Panc1 (cell line): ENCODE data around the gene DCAF6. TPM values are rescaled to one million over a fixed set of nuclear protein-coding genes. Genes with fewer than 3 reads are reported as not detected.

ENCODE experiments used
- ATAC-seq: fragments of 200-7000 bp; cut with Tn5 transposase; 2 replicates; pipeline ENCODE4 v1.9.1; 2020; ENCODE audit warnings: mild to moderate bottlenecking, moderate library complexity
- BruUV-seq: library from RNA; stranded (reverse); fragments of 400-500 nt; replicated peaks from 2 replicates; lab custom pipeline; 2021; lab: Mats Ljungman, UMichigan
- CTCF ChIA-PET: fragments of 300-600 bp; sonication (Branson Sonifier 250); formaldehyde crosslinking; loops from one replicate; lab custom pipeline; 2022; ENCODE audit warnings: antibody characterized with exemption; lab: Charles Lee
- POLR2A ChIA-PET: fragments of 300-600 bp; sonication (Branson Sonifier 250); formaldehyde crosslinking; loops from one replicate; lab custom pipeline; 2022; ENCODE audit warnings: antibody characterized with exemption; lab: Charles Lee
- DNase-seq: peaks from one replicate; pipeline ENCODE4 v3.0.0-alpha.2; 2010; ENCODE audit warnings: low read depth, low spot score
- H3K27ac ChIP-seq: 2 replicates; pipeline ENCODE4 v1.5.1; 2011; ENCODE audit warnings: mild to moderate bottlenecking, low read length, inconsistent platforms
- H3K27me3 ChIP-seq: fragments of 200-500 bp; sonication (Bioruptor generic); 2 replicates; pipeline ENCODE4 v1.6.0; 2014; ENCODE audit warnings: low read length, inconsistent platforms; ENCODE audit not compliant: control insufficient read depth, insufficient read depth
- H3K36me3 ChIP-seq: fragments of 200-500 bp; sonication (Bioruptor generic); 2 replicates; pipeline ENCODE4 v1.5.1; 2014; ENCODE audit warnings: inconsistent platforms, mild to moderate bottlenecking, low read length, moderate library complexity; ENCODE audit not compliant: control insufficient read depth, insufficient read depth
- H3K4me1 ChIP-seq: 2 replicates; pipeline ENCODE4 v1.5.1; 2011; ENCODE audit warnings: inconsistent platforms, mild to moderate bottlenecking, low read length, moderate library complexity; ENCODE audit not compliant: control insufficient read depth, insufficient read depth
- H3K4me3 ChIP-seq, 2 experiments: 2 replicates each; pipeline ENCODE4 v1.5.1; 2011 to 2012; ENCODE audit warnings: low read depth in 2 of 2, low read length in 2 of 2, mild to moderate bottlenecking in 2 of 2, inconsistent platforms in 1 of 2, moderate library complexity in 1 of 2
- H3K9me3 ChIP-seq: fragments of 200-500 bp; sonication (Bioruptor generic); 2 replicates; pipeline ENCODE4 v1.5.1; 2014; ENCODE audit warnings: low read depth, mild to moderate bottlenecking, inconsistent platforms, low read length, moderate library complexity; ENCODE audit not compliant: control insufficient read depth, insufficient read depth
- CTCF ChIP-seq: fragments of 450-650 bp; IDR thresholded peaks from 2 replicates; pipeline ENCODE4 v1.5.1; 2017; ENCODE audit warnings: mild to moderate bottlenecking
- POLR2AphosphoS5 ChIP-seq: IDR thresholded peaks from 2 replicates; pipeline ENCODE4 v1.6.1; 2012; ENCODE audit warnings: mild to moderate bottlenecking, low read depth, low read length, moderate library complexity
- SIN3A ChIP-seq: IDR thresholded peaks from 2 replicates; pipeline ENCODE4 v1.6.1; 2012; ENCODE audit warnings: low read depth, mild to moderate bottlenecking, low read length, moderate library complexity, borderline replicate concordance; ENCODE audit not compliant: insufficient read depth
- TCF7L2 ChIP-seq: IDR thresholded peaks from 2 replicates; pipeline ENCODE4 v1.6.1; 2011; ENCODE audit warnings: mild to moderate bottlenecking, low read depth, low read length, inconsistent platforms
- in situ Hi-C: cut with HindIII; loops from 2 replicates; pipeline ENCODE4 v1.10.0; 2016; ENCODE audit warnings: low sequenced_read_pairs, low pct_unique_long_range_greater_than_20kb
- intact Hi-C: fragments of 100-400 bp; cut with micrococcal nuclease; formaldehyde crosslinking; loops from one replicate; pipeline ENCODE4 v1.10.0; 2022; ENCODE audit not compliant: unreplicated experiment
- total RNA-seq: library from RNA; stranded (reverse); gene quantifications from one replicate; pipeline ENCODE4 v1.2.1, GENCODE V29; 2021; ENCODE audit not compliant: unreplicated experiment
- TF ChIP-seq, protein P1 (sequence below), 2 experiments: IDR thresholded peaks; 2 replicates each; pipeline ENCODE4 v1.6.1; 2011 to 2012; ENCODE audit warnings: low read depth in 2 of 2, control low read depth in 1 of 2, low read length in 1 of 2, mild to moderate bottlenecking in 1 of 2, moderate library complexity in 1 of 2; ENCODE audit not compliant: insufficient read depth in 1 of 2

Gene DCAF6
- total RNA-seq, 1 experiment from 2014 or later, result 67.7 TPM

DNA sequence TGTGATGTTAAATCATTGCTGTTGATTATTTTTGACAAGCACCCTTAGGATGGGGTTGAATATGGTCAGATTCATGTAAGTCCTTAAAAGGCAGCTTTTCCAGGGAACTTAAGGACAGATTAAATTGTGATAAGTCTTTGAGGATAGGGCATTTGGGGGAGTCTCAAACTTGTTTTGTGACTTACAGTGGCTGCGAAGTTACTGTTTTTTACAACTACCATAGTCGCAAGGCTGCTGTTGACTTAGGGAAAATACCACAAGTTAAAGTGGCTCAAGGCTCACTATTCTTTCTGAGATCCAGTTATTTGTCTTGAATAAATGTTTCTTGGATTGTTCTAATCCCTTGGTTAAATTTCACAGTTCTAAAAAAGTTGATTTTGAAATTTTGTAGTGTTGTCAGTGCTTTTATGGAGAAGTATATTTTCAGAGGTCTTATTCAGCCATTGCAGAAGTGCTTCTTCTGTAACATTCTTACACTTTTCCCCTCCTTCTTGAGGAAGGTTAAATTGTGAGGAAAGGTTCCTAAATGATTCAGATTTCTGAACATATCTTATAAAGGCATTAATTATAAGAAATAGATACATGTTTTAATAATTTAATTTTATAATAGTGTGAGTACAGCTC lies 47.4 kb downstream of the DCAF6 start:
- no peak for ATAC-seq
- POLR2A ChIA-PET, result no interaction called here
- Histone ChIP-seq H3K27me3 (no peaks in the 10 kb centered on the region), H3K4me1 (no peaks in the 10 kb centered on the region), H3K4me3 (no peak overlapping the region), H3K9me3 (no peaks in the 10 kb centered on the region), H3K27ac (no peak overlapping the region), H3K36me3 (0 out of 2 replicates have a peak, but pooled peaks cover 3% of the 10 kb centered on the region)
- in situ Hi-C loops, result no loop called here
- no TSS peak for BruUV-seq
- TF ChIP-seq, protein P1, sequence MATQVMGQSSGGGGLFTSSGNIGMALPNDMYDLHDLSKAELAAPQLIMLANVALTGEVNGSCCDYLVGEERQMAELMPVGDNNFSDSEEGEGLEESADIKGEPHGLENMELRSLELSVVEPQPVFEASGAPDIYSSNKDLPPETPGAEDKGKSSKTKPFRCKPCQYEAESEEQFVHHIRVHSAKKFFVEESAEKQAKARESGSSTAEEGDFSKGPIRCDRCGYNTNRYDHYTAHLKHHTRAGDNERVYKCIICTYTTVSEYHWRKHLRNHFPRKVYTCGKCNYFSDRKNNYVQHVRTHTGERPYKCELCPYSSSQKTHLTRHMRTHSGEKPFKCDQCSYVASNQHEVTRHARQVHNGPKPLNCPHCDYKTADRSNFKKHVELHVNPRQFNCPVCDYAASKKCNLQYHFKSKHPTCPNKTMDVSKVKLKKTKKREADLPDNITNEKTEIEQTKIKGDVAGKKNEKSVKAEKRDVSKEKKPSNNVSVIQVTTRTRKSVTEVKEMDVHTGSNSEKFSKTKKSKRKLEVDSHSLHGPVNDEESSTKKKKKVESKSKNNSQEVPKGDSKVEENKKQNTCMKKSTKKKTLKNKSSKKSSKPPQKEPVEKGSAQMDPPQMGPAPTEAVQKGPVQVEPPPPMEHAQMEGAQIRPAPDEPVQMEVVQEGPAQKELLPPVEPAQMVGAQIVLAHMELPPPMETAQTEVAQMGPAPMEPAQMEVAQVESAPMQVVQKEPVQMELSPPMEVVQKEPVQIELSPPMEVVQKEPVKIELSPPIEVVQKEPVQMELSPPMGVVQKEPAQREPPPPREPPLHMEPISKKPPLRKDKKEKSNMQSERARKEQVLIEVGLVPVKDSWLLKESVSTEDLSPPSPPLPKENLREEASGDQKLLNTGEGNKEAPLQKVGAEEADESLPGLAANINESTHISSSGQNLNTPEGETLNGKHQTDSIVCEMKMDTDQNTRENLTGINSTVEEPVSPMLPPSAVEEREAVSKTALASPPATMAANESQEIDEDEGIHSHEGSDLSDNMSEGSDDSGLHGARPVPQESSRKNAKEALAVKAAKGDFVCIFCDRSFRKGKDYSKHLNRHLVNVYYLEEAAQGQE (IDR thresholded peaks at IDR 0.05; ENCODE audit: insufficient read depth in 1 of 2, low read depth in 2 of 2, low read length in 1 of 2), result no peak
- TF ChIP-seq TCF7L2 (no peak), CTCF (no peak), POLR2AphosphoS5 (no peak), SIN3A (no peak)
- intact Hi-C loops, result no loop called here
- CTCF ChIA-PET, result no interaction called here
- no peak for DNase-seq

- ATAC-seq, result no peak
- 0 out of 2 replicates have a peak, but pooled peaks cover 3% of the 10 kb centered on the region for H3K36me3 ChIP-seq
- TF ChIP-seq, protein P1 (IDR thresholded peaks at IDR 0.05; ENCODE audit: insufficient read depth in 1 of 2, low read depth in 2 of 2, low read length in 1 of 2), result no peak
- H3K27me3 ChIP-seq, result no peaks in the 10 kb centered on the region
- BruUV-seq, result no TSS peak
- H3K9me3 ChIP-seq, result no peaks in the 10 kb centered on the region
- no peak overlapping the region for H3K27ac ChIP-seq
- DNase-seq, result no peak
- no peaks in the 10 kb centered on the region for H3K4me1 ChIP-seq
- in situ Hi-C loops (no loop called here), intact Hi-C loops (no loop called here)
- ChIA-PET CTCF (no interaction called here), POLR2A (no interaction called here)
- H3K4me3 ChIP-seq, result no peak overlapping the region
Observed at GRCh38 chr1:167984886-167985489, 48.5 kb downstream of the DCAF6 start.
